Stimulated activated naive CD8-positive, alpha-beta T cell treated with anti-CD3 and anti-CD28 coated beads, Interleukin-15, amount 100 ng/mL, for 72 hours (primary cell): Measurements from ENCODE around the gene ARL15.

Experiments
- ATAC-seq: fragments of 150-1000 bp; cut with Tn5 transposase; 2 replicates; pipeline ENCODE4 v1.10.0; 2021; ENCODE audit warnings: mild to moderate bottlenecking, moderate library complexity
- DNase-seq, 2 donors: peaks; one replicate each; pipeline ENCODE4 v3.0.0; 2021 to 2022
- H3K27ac Mint-ChIP-seq, 2 donors: one replicate each; pipeline ENCODE4 v1.8.0; 2022; ENCODE audit warnings: mild to moderate bottlenecking in 2 of 2, mixed read lengths in 2 of 2, moderate library complexity in 2 of 2
- H3K27me3 Mint-ChIP-seq: one replicate; pipeline ENCODE4 v1.8.0; 2022; ENCODE audit warnings: mixed read lengths
- H3K4me1 Mint-ChIP-seq: one replicate; pipeline ENCODE4 v1.8.0; 2022; ENCODE audit warnings: mild to moderate bottlenecking, mixed read lengths
- H3K4me3 Mint-ChIP-seq, 2 donors: one replicate each; pipeline ENCODE4 v1.8.0; 2022; ENCODE audit warnings: mild to moderate bottlenecking in 2 of 2, mixed read lengths in 2 of 2, moderate library complexity in 1 of 2
- H3K9me3 Mint-ChIP-seq, 2 donors: one replicate each; pipeline ENCODE4 v1.8.0; 2022; ENCODE audit warnings: mixed read lengths in 2 of 2

The ARL15 gene

DNA sequence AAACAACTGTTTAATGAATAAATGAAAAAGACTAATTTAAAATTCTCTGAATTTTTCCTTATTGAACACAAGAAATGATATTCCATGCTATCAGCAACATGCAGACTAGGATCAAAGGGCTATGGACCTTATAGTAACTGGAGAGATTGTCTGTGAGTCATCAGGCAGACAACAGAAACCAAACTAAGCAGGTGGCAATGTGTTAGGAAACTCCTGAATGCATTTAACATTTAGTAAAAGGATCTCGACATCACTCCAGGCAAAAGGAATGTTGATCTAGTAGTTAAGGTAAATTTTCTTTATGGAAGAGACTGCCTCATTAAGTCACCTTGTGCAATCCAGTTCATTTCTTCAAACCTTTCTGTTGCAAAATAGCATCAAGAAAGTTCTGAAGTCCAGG lies 58.4 kb downstream of the ARL15 start:
- ATAC-seq (no peak), DNase-seq (no peak)
- H3K27ac Mint-ChIP-seq = no peak overlapping the region
- no peak overlapping the region for H3K4me3 Mint-ChIP-seq
- H3K27me3 Mint-ChIP-seq = no peaks in the 10 kb centered on the region
- H3K9me3 Mint-ChIP-seq = no peaks in the 10 kb centered on the region
- peaks cover 15% of the 10 kb centered on the region for H3K4me1 Mint-ChIP-seq

DNA sequence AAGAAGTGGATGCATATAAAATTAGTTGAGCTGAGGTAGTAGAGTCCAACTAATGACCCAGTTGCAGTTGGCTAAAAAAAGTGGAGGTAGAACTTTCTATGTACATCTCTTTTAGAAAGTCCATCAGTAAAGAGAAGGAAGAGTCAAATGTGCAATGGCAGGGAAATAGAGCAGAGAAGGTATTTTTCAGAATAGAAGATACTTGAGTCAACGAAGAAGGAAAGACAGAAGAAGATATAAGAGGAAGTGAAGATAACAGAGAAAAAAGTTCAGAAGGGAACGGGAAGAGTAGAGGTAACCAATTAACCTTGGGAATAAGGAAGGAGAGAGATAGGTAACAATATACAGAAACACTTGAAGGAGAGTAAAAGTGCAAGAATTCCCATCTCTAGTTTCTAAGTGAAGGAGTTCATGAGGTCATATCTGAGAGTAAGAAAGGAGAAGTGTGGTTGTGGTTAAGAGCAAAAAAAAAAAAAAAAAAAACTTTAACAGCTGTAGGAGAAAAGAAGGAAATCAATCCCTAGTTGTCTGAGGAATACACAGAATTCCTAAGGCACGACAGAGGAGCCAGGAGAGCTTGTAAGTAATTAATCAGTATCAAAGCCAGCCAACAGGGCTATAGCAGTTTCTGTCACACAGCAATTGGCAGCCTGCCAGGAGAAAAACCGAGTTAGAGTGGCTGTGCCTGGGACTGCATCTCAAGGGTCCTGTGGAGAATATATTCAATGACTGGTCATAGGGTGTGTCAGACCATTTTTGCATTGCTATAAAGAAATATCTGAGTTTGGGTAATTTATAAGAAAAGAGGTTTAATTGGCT lies 61.0 kb downstream of the ARL15 start:
- Mint-ChIP-seq H3K27me3 (no peaks in the 10 kb centered on the region), H3K9me3 (no peaks in the 10 kb centered on the region), H3K27ac (no peak overlapping the region), H3K4me1 (no peaks in the 10 kb centered on the region), H3K4me3 (no peak overlapping the region)
- peak in 1 of 2 donors; percentile 28 for DNase-seq
- ATAC-seq = peak; percentile 50

DNA sequence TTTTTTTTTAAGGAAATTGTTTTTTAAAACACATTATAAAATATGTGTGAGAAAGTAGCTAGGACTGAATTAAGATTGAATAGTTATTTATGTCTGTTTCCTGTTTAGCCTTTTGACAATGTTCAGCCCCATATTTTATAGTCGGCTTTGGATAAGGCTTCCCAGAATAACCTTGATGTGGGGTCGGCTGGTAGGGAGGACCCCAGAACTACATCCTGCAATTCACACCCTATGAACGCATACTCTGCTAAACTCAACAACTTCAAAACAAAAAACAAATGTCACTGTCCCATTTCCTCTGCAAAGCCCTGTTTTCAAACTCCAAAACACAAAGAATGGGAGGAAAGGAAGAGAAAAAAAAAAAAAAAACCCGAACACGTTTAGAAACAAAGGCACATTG lies 63.1 kb downstream of the ARL15 start:
- H3K9me3 Mint-ChIP-seq = no peaks in the 10 kb centered on the region
- no peaks in the 10 kb centered on the region for H3K4me1 Mint-ChIP-seq
- no peak for ATAC-seq
- H3K27ac Mint-ChIP-seq = no peak overlapping the region
- no peak overlapping the region for H3K4me3 Mint-ChIP-seq
- DNase-seq = no peak
- no peaks in the 10 kb centered on the region for H3K27me3 Mint-ChIP-seq

DNA sequence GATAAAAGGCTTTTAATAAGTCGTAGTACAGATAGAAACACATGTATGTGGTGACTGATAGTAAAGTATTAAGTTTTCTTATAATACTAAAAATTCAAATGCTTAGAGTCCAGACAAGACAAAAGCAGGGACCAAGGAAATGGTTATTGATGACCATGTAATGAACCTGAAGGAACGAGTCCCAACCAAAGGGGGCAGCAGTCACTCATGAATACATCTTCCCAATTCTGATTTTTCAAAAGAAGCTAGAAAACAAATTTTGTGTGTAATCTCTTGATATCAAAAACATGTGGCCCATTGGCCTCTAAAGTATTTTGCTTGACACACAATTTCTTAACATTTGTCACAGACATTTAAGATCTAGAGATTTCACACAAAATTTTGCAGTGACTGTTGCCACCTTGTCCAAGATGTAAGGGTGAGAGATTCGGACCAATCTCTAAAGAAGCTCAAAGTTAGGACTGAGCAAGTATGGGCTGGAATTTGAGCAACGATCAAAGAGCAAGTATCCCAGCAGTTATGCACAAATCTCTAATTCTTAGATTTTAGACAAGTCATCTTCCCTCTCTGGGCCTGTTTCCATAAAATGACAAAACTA lies 66.8 kb downstream of the ARL15 start:
- Mint-ChIP-seq H3K9me3 (no peaks in the 10 kb centered on the region), H3K4me1 (no peaks in the 10 kb centered on the region), H3K27me3 (no peaks in the 10 kb centered on the region), H3K27ac (no peak overlapping the region), H3K4me3 (no peak overlapping the region)
- DNase-seq = peak; percentile 19 to 22
- ATAC-seq = no peak

DNA sequence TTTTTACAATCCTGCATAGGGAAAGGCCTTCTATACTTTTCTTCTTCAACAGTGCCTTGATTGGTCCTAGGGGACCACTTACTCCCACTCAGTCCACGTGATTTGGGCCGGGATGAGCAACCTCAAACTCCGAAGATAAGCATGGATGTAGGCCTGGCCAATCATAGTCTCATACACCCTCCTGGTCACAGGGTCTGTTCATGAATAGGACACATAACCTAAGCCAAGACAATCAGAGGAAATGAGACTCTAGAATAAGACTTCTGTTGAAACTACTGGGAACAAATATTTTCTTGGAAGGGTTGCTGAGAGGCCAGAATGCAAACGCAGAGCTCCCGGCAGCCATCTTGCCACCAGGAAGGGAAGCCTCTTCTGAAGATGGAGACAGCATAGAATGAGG lies 68.1 kb downstream of the ARL15 start:
- Mint-ChIP-seq H3K4me1 (no peaks in the 10 kb centered on the region), H3K9me3 (no peaks in the 10 kb centered on the region), H3K27ac (no peak overlapping the region), H3K4me3 (no peak overlapping the region), H3K27me3 (no peaks in the 10 kb centered on the region)
- DNase-seq = no peak
- ATAC-seq = no peak

DNA sequence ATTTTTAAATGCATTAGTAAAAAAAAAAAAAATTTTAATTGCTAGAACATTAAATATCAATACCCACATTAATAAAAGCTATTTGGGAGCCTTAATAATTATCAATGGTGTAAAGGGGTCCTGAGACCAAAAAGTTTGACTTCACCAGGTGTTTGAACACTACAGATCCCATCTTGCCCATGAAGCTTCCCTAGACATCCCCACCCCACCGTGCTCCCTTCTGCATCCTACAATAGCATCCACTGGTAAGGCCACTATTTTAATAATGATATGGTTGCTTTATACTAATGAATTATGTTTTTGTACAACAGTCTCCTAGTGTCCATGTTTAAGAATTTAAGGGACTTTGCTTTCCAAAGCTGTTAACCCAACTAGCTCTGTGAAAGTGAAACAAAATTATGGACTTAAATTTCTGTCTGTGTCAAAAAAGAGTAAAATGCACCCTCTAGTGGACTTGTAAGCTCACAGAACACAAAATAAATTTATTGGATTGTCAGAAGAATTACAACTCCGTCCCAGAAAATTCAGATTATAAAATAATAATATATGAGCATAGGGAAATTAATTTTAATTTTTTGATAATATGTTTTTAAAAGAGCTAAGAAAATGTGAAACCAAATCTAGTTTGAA lies 76.0 kb downstream of the ARL15 start:
- Mint-ChIP-seq H3K4me3 (peak overlapping the region in 1 of 2 donors; percentile 27), H3K27ac (no peak overlapping the region), H3K9me3 (no peaks in the 10 kb centered on the region), H3K27me3 (no peaks in the 10 kb centered on the region), H3K4me1 (peaks cover under 1% of the 10 kb centered on the region)
- ATAC-seq (no peak), DNase-seq (no peak)

DNA sequence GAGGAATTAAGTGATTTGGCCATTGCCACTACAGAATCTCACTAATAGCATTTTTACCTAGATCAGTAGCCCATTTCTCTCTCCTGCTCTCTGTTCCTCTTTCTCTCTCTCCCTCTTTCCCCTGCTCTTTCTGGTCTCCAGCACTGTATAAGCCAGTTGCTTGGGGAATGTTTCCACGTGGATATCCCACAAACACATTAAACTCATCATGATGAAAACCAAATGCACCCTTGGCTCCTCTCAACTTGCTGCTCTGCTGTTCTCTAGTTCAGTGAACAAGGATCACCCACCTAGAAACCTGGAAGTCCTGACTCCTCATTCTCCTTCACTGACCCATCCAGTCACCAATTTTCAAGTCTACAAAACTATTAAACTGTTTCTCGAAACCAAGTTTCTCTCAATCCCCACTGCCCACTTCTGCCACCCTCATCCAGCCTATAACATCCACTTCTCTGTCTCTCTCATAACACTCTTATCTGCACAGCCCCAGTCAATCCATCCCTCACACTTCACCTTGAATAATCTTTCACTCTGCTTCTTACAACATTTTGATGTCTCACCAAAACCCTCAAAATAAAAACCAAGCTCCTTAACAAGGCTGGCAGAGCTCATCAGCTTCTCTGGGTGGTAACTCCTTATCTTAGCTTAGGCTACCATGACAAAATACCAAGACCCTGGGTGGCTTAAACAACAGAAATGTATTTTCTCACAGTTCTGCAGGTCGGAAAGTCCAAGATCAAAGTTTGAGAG lies 79.3 kb downstream of the ARL15 start:
- no peak overlapping the region for H3K4me3 Mint-ChIP-seq
- DNase-seq (no peak), ATAC-seq (no peak)
- no peak overlapping the region for H3K27ac Mint-ChIP-seq
- peaks cover 5% of the 10 kb centered on the region for H3K4me1 Mint-ChIP-seq
- H3K27me3 Mint-ChIP-seq = no peaks in the 10 kb centered on the region
- H3K9me3 Mint-ChIP-seq = no peaks in the 10 kb centered on the region

DNA sequence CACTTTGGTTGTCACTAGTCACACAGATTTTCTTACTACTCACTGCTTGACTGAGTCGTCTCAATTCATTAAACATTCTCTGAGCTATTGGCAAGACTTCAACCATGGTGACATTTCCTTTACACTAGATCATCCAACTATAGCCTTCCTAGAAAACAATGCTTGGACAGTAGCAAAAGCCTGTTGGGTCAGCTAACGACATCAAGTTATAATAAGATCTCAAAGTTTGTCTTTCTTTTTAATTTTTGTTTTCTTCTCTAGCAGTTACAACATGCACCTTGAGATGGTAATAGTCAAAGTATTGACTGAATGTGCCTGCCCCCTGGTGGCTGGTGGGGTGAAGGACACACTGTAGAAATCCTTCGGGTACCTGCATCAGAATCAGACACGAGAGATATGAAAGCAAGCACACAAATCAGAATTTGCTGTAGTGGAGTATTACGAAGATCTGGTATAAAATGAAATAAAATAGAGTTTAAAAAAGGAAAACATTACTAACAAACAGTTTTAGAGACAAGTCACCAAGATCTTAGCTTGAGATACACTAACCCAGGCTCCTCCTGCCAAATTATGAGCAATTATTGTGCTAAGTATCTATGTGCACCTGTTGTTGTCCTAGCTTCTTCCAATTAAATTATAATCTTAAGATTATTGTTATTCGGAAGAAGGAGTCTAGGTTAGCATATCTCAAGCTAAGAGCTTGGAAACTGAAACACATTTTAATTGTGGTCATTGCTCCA lies 81.2 kb downstream of the ARL15 start:
- Mint-ChIP-seq H3K4me3 (no peak overlapping the region), H3K9me3 (no peaks in the 10 kb centered on the region), H3K4me1 (peaks cover 5% of the 10 kb centered on the region), H3K27ac (no peak overlapping the region), H3K27me3 (no peaks in the 10 kb centered on the region)
- ATAC-seq (peak; percentile 82), DNase-seq (peak; percentile 59 to 63)

DNA sequence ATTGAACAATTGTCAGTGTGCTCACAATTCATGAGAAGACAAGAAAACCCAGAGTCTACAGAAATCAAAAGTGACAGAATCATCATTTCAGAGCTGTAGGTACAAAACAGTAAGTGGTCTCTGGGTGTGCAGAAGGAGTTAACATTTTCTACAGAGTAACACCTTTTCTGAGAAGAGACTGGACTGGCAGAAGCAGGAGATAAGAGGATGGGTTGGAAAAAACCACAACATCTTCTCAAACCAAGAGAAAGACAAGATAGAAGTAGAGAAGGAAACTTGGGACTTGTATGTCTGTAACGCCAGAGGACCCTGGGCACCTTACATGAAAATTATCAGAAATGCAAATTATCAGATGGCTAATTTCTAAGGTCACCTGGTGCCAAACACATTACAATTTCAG lies 82.6 kb downstream of the ARL15 start:
- no peaks in the 10 kb centered on the region for H3K27me3 Mint-ChIP-seq
- DNase-seq (no peak), ATAC-seq (no peak)
- H3K27ac Mint-ChIP-seq = no peak overlapping the region
- H3K4me1 Mint-ChIP-seq = peaks cover 10% of the 10 kb centered on the region
- no peaks in the 10 kb centered on the region for H3K9me3 Mint-ChIP-seq
- H3K4me3 Mint-ChIP-seq = no peak overlapping the region

DNA sequence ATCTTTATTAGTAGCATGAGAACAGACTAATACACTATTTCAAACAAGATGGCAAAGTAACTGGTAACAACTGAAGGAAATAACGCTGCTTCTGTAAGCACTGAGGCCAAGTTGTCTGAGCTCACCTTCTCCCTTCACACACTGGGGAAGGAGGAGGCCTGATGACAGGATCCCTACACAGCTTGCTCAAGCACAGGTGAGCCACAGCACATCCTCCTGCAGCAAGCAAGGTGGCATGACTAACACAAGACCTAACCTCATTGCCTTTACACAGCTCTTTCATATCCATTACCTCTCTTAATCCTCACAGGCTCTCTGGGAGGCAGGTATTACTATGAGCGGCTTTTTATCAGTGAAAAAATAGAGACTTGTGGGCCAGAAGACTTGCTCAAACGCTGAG lies 83.3 kb downstream of the ARL15 start:
- H3K27ac Mint-ChIP-seq = no peak overlapping the region
- ATAC-seq = no peak
- H3K4me1 Mint-ChIP-seq = peaks cover 10% of the 10 kb centered on the region
- H3K9me3 Mint-ChIP-seq = no peaks in the 10 kb centered on the region
- no peaks in the 10 kb centered on the region for H3K27me3 Mint-ChIP-seq
- H3K4me3 Mint-ChIP-seq = no peak overlapping the region
- no peak for DNase-seq

DNA sequence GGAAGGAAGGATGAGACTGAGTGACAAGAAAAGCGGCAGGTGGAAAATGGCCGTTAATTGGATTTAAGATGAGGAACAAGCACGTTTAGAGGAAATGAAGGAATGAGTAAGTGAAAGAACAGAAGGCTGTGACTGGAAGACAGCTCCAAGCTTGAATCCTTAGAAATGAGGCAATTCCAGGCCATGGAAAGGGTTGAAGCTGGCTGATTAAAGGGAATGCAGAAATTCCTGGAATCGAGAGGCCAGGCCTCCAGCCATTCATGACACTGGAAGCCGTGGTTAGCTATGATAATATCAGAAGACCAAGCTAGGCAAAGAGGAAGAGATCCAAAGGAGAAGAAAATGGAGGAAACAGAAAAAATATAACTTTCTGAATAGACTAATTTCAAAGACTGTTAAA lies 84.2 kb downstream of the ARL15 start:
- Mint-ChIP-seq H3K27me3 (no peaks in the 10 kb centered on the region), H3K9me3 (no peaks in the 10 kb centered on the region), H3K4me3 (no peak overlapping the region), H3K4me1 (peaks cover 10% of the 10 kb centered on the region), H3K27ac (no peak overlapping the region)
- ATAC-seq (no peak), DNase-seq (no peak)

DNA sequence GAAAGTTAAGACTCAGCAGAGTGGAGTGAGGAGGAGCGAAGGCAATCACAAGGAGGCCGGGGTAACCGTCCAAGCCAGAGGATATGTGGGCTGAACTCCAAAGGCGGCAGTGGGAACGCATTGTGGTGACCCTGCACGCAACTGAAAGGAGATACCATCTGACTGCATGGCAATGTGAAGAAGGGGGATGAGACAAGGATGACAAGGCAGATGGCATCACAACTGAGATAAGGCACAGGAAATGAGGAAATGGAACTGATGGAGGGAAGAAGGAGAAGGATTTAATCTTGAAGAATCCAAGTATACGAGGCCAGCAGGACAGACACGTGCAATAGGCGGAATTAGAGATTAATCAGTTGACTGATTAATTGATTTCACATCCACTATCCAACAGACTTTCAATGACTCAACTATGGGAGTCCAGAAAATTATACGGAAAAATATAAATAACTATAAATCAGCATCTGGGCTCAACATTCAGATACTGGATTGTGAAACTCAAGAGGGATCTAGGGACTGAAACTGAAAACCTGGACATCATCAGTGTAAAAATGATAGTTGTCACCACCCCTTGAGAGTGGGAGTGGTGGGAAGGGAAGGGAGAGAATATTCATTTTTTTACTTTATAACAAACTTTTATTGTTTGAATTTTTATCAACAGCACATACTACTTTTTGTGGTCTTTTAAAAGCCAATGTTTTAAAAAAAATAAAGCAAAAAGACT lies 86.1 kb downstream of the ARL15 start:
- Mint-ChIP-seq H3K27me3 (no peaks in the 10 kb centered on the region), H3K27ac (no peak overlapping the region), H3K4me1 (peaks cover 7% of the 10 kb centered on the region), H3K9me3 (no peaks in the 10 kb centered on the region), H3K4me3 (no peak overlapping the region)
- DNase-seq (no peak), ATAC-seq (no peak)

DNA sequence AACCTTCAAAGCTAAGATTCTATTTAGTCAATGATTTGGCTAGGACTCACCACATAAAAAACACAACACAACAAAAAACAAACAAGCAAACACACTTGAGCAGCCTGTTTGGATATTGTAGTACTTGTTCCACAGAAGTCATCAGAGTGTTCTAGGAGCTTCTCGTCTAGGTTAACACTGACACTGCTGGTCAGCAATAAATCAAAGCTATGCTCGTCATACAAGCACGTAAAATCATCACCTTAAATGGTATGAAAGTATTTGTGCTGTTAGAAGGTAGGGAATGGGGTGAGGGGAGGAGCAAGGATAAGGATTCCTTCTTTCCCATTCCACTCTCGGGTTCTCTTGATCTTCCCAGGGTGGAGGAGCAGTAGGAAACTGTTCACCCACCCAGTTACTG lies 88.0 kb downstream of the ARL15 start:
- H3K27ac Mint-ChIP-seq = no peak overlapping the region
- H3K27me3 Mint-ChIP-seq = no peaks in the 10 kb centered on the region
- H3K4me3 Mint-ChIP-seq = no peak overlapping the region
- no peaks in the 10 kb centered on the region for H3K9me3 Mint-ChIP-seq
- DNase-seq (no peak), ATAC-seq (no peak)
- H3K4me1 Mint-ChIP-seq = peaks cover 4% of the 10 kb centered on the region

DNA sequence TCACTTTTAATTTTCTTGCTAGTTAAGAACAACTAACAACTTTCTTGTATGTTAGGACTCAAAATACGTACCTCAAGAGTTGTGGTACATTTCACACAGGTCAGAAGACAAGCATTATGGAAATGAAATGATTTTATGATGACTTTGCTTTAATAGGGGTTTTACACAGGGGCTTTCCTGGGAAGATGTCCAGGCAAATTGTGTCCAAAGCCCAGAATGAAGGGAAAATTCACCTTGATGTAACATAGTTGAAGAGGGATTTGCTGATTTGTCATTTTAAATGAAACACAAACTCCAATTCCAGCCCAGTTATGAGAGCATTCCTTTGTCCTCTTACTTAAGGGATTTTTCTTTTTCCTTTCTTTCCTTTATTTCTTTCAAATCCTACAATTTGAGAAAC lies 89.2 kb downstream of the ARL15 start:
- H3K27me3 Mint-ChIP-seq = no peaks in the 10 kb centered on the region
- ATAC-seq (no peak), DNase-seq (no peak)
- peaks cover 4% of the 10 kb centered on the region for H3K4me1 Mint-ChIP-seq
- no peak overlapping the region for H3K4me3 Mint-ChIP-seq
- no peaks in the 10 kb centered on the region for H3K9me3 Mint-ChIP-seq
- H3K27ac Mint-ChIP-seq = no peak overlapping the region
